HG03354 (cell line): ENCODE data around the gene SBK2.

Experiments used
- ATAC-seq: cut with Tn5 transposase; IDR thresholded peaks from one replicate; pipeline ENCODE4 v1.9.1; 2021; ENCODE audit warnings: mild to moderate bottlenecking; ENCODE audit not compliant: unreplicated experiment, poor library complexity, severe bottlenecking

Gene SBK2

GRCh38 chr19:55479451-55480230 lies 57.3 kb downstream of the SBK2 start:
- ATAC-seq, result no peak

GRCh38 chr19:55479045-55479444 lies 57.9 kb downstream of the SBK2 start:
- no peak for ATAC-seq
